HEK293 (cell line): ENCODE results near the gene ISX.

Experiments
- CTCF ChIP-seq: fragments of 450-650 bp; formaldehyde crosslinking; IDR thresholded peaks from 2 replicates; pipeline ENCODE4 v1.5.1; 2016; ENCODE audit warnings: missing biosample characterization, missing genetic modification characterization
- YY1 ChIP-seq: fragments of 450-650 bp; formaldehyde crosslinking; IDR thresholded peaks from 2 replicates; pipeline ENCODE4 v1.5.1; 2018; ENCODE audit warnings: missing biosample characterization, missing genetic modification characterization
- ZEB2 ChIP-seq: fragments of 450-650 bp; formaldehyde crosslinking; IDR thresholded peaks from 2 replicates; pipeline ENCODE4 v1.5.1; 2016; ENCODE audit warnings: missing biosample characterization, missing genetic modification characterization
- ZNF24 ChIP-seq: fragments of 450-650 bp; formaldehyde crosslinking; IDR thresholded peaks from 2 replicates; pipeline ENCODE4 v1.5.1; 2016; ENCODE audit warnings: missing biosample characterization, missing genetic modification characterization
- ZNF274 ChIP-seq, 2 experiments: fragments of 200-500 bp in 1 of 2; fragments of 450-650 bp in 1 of 2; sonication (Bioruptor generic) in 1 of 2; formaldehyde crosslinking in 1 of 2; IDR thresholded peaks; 2 replicates each; pipeline versions ENCODE4 v1.5.1 to v1.6.1; 2014 to 2016; ENCODE audit warnings: borderline replicate concordance in 1 of 2, inconsistent platforms in 1 of 2, low read length in 1 of 2, missing biosample characterization in 1 of 2, missing genetic modification characterization in 1 of 2
- ZNF335 ChIP-seq: fragments of 450-650 bp; formaldehyde crosslinking; conservative IDR thresholded peaks from 2 replicates; pipeline ENCODE4 v1.5.1; 2016; ENCODE audit warnings: missing biosample characterization, missing genetic modification characterization
- ZNF501 ChIP-seq: fragments of 450-650 bp; formaldehyde crosslinking; IDR thresholded peaks from 2 replicates; pipeline ENCODE4 v1.5.1; 2016; ENCODE audit warnings: missing biosample characterization, missing genetic modification characterization
- ZNF621 ChIP-seq: fragments of 450-650 bp; formaldehyde crosslinking; IDR thresholded peaks from 2 replicates; pipeline ENCODE4 v1.5.1; 2017; ENCODE audit warnings: missing biosample characterization, missing genetic modification characterization

GRCh38 chr22:35115515-35115914, 49.6 kb downstream of the ISX start:
- TF ChIP-seq ZNF274 (IDR thresholded peaks at IDR 0.05; ENCODE audit: low read length), result no peak
- TF ChIP-seq ZNF274 (tag by site-specific recombination; IDR thresholded peaks at IDR 0.05; ENCODE audit: borderline replicate concordance), result no peak
- TF ChIP-seq ZNF335 (tag by site-specific recombination), result no peak
- TF ChIP-seq ZNF501, result no peak
- TF ChIP-seq YY1 (tag by site-specific recombination), result no peak
- TF ChIP-seq ZEB2, result no peak
- TF ChIP-seq CTCF (tag by site-specific recombination), result no peak
- TF ChIP-seq ZNF621 (tag by site-specific recombination), result no peak
- TF ChIP-seq ZNF24, result no peak
